ENCODE results near the gene SGSM2. TPM values are rescaled to one million over a fixed set of nuclear protein-coding genes. Genes with fewer than 3 reads are reported as not detected.

Gene SGSM2
- total and polyA plus RNA-seq, 2 of the 8 experiments (the other 6 are each of a cell fraction or from before 2014, with no cell fraction given): 44.5 to 77.7 TPM

GRCh38 chr17:2369551-2370210 lies 32.4 kb downstream of the SGSM2 start:
- Histone ChIP-seq H3K27ac (ENCODE audit: low read depth, low read length) (no peak overlapping the region), H3K23ac (ENCODE audit: insufficient read length) (no peak overlapping the region), H2BK12ac (ENCODE audit: low read depth, low read length) (no peak overlapping the region), H4K91ac (replicated peaks; ENCODE audit: insufficient read length, low read length) (no peak overlapping the region), H2BK20ac (ENCODE audit: low read length) (no peak overlapping the region), H2BK15ac (ENCODE audit: low read length) (no peak overlapping the region; the same call in 1 of the 2 replicates), H2AFZ (ENCODE audit: low read length) (no peak overlapping the region), H3K36me3 (ENCODE audit: control insufficient read depth in 2 of 4, insufficient read depth in 4 of 4, low read length in 3 of 4) (peaks cover 0 to 11% (median 5%) of the 10 kb centered on the region in 4 experiments; a peak in 4 of 8 replicates), H2AK5ac (ENCODE audit: low read depth, low read length) (peak overlapping the region; percentile 57; the same call in 1 of the 2 replicates), H3K9ac (replicated peaks in 1 of 4; ENCODE audit: extremely low read depth in 1 of 4, low read depth in 3 of 4, low read length in 3 of 4) (no peak overlapping the region), H3K4ac (replicated peaks; ENCODE audit: insufficient read length, low read depth, low read length) (no peak overlapping the region), H3K23me2 (ENCODE audit: low read depth, low read length) (no peaks in the 10 kb centered on the region), H3K4me2 (ENCODE audit: insufficient read depth in 1 of 2, low read depth in 2 of 2, low read length in 2 of 2) (no peak overlapping the region; a peak in 1 of 4 replicates), H4K5ac (ENCODE audit: insufficient read length, low read depth, low read length) (no peak overlapping the region), H3K14ac (ENCODE audit: insufficient read length) (no peak overlapping the region), H3K79me2 (ENCODE audit: control insufficient read depth in 1 of 2, insufficient read depth in 2 of 2, low read length in 2 of 2) (no peaks in the 10 kb centered on the region), H3K56ac (replicated peaks; ENCODE audit: insufficient read length, low read depth, low read length) (no peak overlapping the region), H2BK5ac (ENCODE audit: low read depth, low read length) (peak overlapping the region; percentile 44; the same call in 1 of the 2 replicates), H4K20me1 (replicated peaks in 1 of 2; ENCODE audit: control insufficient read depth in 1 of 2, insufficient read depth in 2 of 2, low read length in 2 of 2) (peaks cover 2 to 3% of the 10 kb centered on the region in 2 experiments), H2BK120ac (replicated peaks; ENCODE audit: low read depth, low read length) (no peak overlapping the region), H3K4me1 (replicated peaks in 1 of 4; ENCODE audit: control insufficient read depth in 3 of 4, insufficient read depth in 4 of 4, low read length in 3 of 4) (peaks cover 0 to 12% (median 5%) of the 10 kb centered on the region in 4 experiments; a peak in 3 of 7 replicates), H3K79me1 (ENCODE audit: low read depth, low read length) (no peaks in the 10 kb centered on the region), H3K18ac (ENCODE audit: extremely low read depth, low read length) (no peak overlapping the region), H3K9me3 (ENCODE audit: insufficient read depth in 2 of 2, low read depth in 1 of 2, low read length in 1 of 2) (no peaks in the 10 kb centered on the region), H3K4me3 (ENCODE audit: extremely low read depth in 1 of 4, insufficient read depth in 2 of 4, low read depth in 3 of 4, low read length in 4 of 4) (no peak overlapping the region), H3K27me3 (replicated peaks in 1 of 4; ENCODE audit: control insufficient read depth in 3 of 4, extremely low read depth in 1 of 4, insufficient read depth in 3 of 4, low read length in 3 of 4) (no peaks in the 10 kb centered on the region), H4K8ac (ENCODE audit: extremely low read depth, insufficient read depth, low read length) (no peak overlapping the region)
- 65% methylated on average over 18 of the region's 20 CpGs; no CpG with 5 or more reads in 1 of the 2 experiments for WGBS, 2 experiments (ENCODE audit: extremely low coverage in 1 of 2, insufficient coverage in 1 of 2, insufficient read length in 1 of 2, insufficient replicate concordance in 2 of 2, low coverage in 1 of 2, low lambda C conversion rate in 2 of 2, missing lambda C conversion rate in 1 of 2)
- ChIA-PET POLR2A (ENCODE audit: partially characterized antibody) (interaction anchor here (0.7 to 5.7 kb wide), 14 partner anchors 9 to 354 kb away, joined by 3 to 34 read pairs (median 4); partner anchors contain the start of genes SGSM2, SMG6, SRR and TSR1), CTCF (ENCODE audit: partially characterized antibody) (interaction anchor here (0.6 to 13.4 kb wide), 26 partner anchors 8 to 574 kb away, joined by 3 to 209 read pairs (median 4); partner anchors contain the start of gene TSR1)
- peak in 1 of 2 experiments; percentile 77 for DNase-seq (ENCODE audit: low read depth in 1 of 2, low spot score in 2 of 2)
- no peak for FAIRE-seq
- TF ChIP-seq KDM4A (IDR thresholded peaks at IDR 0.05; ENCODE audit: low read depth, low read length, severe bottlenecking) (no peak), CTCF (IDR thresholded peaks at IDR 0.05; ENCODE audit: control extremely low read depth in 1 of 3, insufficient read depth in 1 of 3, low read depth in 1 of 3, low read length in 3 of 3) (peak; percentile 45 to 54 (median 48)), SIRT6 (IDR thresholded peaks at IDR 0.05; ENCODE audit: low read length) (no peak), RAD21 (IDR thresholded peaks at IDR 0.05 in 1 of 2, conservative IDR thresholded peaks at IDR 0.05 in 1 of 2; ENCODE audit: low read depth in 2 of 2, low read length in 2 of 2) (peak; percentile 53 to 64)

Measured in H1 (cell line).